GM12801 (cell line): Measurements from ENCODE around the gene GOLGA6L10.

Experiments
- TF ChIP-seq, protein P1 (sequence below): IDR thresholded peaks from one replicate; pipeline ENCODE4 v1.5.1; 2011; ENCODE audit warnings: control low read depth; ENCODE audit not compliant: insufficient read length; ENCODE audit errors: extremely low read depth

GOLGA6L10 gene

GRCh38 chr15:82294061-82294690 is 55.1 kb downstream of the GOLGA6L10 start:
- TF ChIP-seq, protein P1, sequence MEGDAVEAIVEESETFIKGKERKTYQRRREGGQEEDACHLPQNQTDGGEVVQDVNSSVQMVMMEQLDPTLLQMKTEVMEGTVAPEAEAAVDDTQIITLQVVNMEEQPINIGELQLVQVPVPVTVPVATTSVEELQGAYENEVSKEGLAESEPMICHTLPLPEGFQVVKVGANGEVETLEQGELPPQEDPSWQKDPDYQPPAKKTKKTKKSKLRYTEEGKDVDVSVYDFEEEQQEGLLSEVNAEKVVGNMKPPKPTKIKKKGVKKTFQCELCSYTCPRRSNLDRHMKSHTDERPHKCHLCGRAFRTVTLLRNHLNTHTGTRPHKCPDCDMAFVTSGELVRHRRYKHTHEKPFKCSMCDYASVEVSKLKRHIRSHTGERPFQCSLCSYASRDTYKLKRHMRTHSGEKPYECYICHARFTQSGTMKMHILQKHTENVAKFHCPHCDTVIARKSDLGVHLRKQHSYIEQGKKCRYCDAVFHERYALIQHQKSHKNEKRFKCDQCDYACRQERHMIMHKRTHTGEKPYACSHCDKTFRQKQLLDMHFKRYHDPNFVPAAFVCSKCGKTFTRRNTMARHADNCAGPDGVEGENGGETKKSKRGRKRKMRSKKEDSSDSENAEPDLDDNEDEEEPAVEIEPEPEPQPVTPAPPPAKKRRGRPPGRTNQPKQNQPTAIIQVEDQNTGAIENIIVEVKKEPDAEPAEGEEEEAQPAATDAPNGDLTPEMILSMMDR: no peak

- TF ChIP-seq, protein P1: no peak
These were observed 57.0 kb downstream of the GOLGA6L10 start for GRCh38 chr15:82292271-82292670.
